ENCODE measurements around the gene CERS6. TPM values are rescaled to one million over a fixed set of nuclear protein-coding genes. Genes with fewer than 3 reads are reported as not detected.

The CERS6 gene
- total and polyA plus RNA-seq, 2 experiments from 2014 or later = 40.9 to 99.1 TPM

DNA sequence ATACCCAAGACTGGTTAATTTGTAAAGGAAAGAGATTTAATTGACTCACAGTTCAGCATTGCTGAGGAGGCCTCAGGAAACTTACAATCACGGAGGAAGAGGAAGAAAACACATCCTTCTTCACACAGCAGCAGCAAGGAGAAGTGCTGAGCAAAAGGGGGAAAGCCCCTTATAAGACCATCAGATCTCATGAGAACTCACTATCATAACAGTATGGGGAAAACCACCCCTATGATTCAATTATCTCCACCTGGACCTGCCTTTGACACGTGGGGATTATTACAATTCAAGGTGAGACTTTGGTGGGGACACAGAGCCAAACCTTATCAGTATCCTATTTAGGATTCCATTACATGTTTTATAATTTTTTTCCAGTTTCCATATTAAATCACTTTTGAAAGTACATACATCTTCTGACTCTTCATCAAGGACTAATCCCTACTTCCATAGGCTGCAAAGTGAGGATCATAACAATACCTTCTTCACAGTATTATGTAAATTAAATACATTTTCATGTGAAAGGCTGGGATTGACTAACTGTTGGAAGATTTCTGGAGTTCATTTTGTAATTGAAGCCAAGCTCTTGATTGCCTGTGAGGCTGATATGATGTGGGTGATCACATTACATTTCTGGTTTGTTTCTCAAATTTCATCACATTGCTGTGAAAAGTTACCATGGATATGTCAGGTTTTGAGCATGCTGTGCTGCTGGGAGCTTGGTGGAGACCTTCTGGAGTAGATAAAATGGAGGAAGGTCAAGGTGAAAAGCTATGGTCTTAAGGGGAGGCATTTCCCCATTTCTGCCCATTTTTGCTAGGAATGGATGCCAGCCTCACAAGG lies 31.7 kb upstream of the CERS6 start:
- no peak for TF ChIP-seq EZH2phosphoT487 (IDR thresholded peaks at IDR 0.05; ENCODE audit: low read depth, severe bottlenecking, unreplicated experiment)
- no peak for TF ChIP-seq EZH2 (IDR thresholded peaks at IDR 0.05; ENCODE audit: borderline replicate concordance)
- TF ChIP-seq, protein P1, sequence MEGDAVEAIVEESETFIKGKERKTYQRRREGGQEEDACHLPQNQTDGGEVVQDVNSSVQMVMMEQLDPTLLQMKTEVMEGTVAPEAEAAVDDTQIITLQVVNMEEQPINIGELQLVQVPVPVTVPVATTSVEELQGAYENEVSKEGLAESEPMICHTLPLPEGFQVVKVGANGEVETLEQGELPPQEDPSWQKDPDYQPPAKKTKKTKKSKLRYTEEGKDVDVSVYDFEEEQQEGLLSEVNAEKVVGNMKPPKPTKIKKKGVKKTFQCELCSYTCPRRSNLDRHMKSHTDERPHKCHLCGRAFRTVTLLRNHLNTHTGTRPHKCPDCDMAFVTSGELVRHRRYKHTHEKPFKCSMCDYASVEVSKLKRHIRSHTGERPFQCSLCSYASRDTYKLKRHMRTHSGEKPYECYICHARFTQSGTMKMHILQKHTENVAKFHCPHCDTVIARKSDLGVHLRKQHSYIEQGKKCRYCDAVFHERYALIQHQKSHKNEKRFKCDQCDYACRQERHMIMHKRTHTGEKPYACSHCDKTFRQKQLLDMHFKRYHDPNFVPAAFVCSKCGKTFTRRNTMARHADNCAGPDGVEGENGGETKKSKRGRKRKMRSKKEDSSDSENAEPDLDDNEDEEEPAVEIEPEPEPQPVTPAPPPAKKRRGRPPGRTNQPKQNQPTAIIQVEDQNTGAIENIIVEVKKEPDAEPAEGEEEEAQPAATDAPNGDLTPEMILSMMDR (IDR thresholded peaks at IDR 0.05; ENCODE audit: poor library complexity) = no peak
- Histone ChIP-seq H2AFZ (no peak overlapping the region), H3K36me3 (replicated peaks; ENCODE audit: insufficient read depth, low read depth) (no peaks in the 10 kb centered on the region), H3K4me1 (ENCODE audit: insufficient read depth) (no peaks in the 10 kb centered on the region), H4K20me1 (ENCODE audit: insufficient read depth, poor library complexity, severe bottlenecking) (no peaks in the 10 kb centered on the region), H3K4me3 (no peak overlapping the region), H3K9me2 (replicated peaks; ENCODE audit: insufficient read depth) (no peaks in the 10 kb centered on the region), H3K9me3 (ENCODE audit: low read depth) (no peaks in the 10 kb centered on the region), H3K4me2 (no peak overlapping the region), H3K27ac (no peak overlapping the region), H3K27me3 (no peaks in the 10 kb centered on the region), H3K79me2 (no peaks in the 10 kb centered on the region)
- WGBS (ENCODE audit: low lambda C conversion rate, missing lambda C conversion rate) = 15% methylated on average over 2 of the region's 2 CpGs
- DNase-seq (ENCODE audit: low spot score) = no peak

DNA sequence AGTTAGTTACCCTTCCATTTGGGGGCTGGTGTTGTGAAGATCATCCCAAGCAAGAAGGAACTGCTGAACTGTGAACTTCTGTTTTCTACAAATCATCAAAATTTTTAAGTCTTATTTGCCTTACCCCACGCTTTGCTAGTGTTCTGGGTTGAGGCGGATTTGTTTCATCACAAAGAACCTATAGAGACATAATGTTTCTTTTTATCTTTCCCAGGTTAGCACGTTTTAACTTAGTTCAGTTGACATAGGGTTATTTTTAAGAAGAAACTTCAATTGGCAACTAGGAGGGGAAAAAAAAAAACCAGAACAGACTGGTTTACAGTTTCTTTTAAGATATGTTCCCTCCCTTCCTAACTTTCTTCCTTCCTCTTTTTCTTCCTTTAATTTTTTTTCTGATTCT lies 31.1 kb upstream of the CERS6 start:
- Histone ChIP-seq H3K4me2 (no peak overlapping the region), H3K4me1 (ENCODE audit: insufficient read depth) (no peaks in the 10 kb centered on the region), H2AFZ (no peak overlapping the region), H3K27ac (no peak overlapping the region), H3K9me3 (ENCODE audit: low read depth) (no peaks in the 10 kb centered on the region), H3K36me3 (replicated peaks; ENCODE audit: insufficient read depth, low read depth) (no peaks in the 10 kb centered on the region), H4K20me1 (ENCODE audit: insufficient read depth, poor library complexity, severe bottlenecking) (no peaks in the 10 kb centered on the region), H3K27me3 (no peaks in the 10 kb centered on the region), H3K9me2 (replicated peaks; ENCODE audit: insufficient read depth) (no peaks in the 10 kb centered on the region), H3K4me3 (no peak overlapping the region), H3K79me2 (no peaks in the 10 kb centered on the region)
- TF ChIP-seq EZH2 (IDR thresholded peaks at IDR 0.05; ENCODE audit: borderline replicate concordance) = no peak
- TF ChIP-seq EZH2phosphoT487 (IDR thresholded peaks at IDR 0.05; ENCODE audit: low read depth, severe bottlenecking, unreplicated experiment) = no peak
- TF ChIP-seq, protein P1 (IDR thresholded peaks at IDR 0.05; ENCODE audit: poor library complexity) = no peak
- WGBS (ENCODE audit: low lambda C conversion rate, missing lambda C conversion rate) = 86% methylated on average over 3 of the region's 3 CpGs
- DNase-seq (ENCODE audit: low spot score) = no peak

DNA sequence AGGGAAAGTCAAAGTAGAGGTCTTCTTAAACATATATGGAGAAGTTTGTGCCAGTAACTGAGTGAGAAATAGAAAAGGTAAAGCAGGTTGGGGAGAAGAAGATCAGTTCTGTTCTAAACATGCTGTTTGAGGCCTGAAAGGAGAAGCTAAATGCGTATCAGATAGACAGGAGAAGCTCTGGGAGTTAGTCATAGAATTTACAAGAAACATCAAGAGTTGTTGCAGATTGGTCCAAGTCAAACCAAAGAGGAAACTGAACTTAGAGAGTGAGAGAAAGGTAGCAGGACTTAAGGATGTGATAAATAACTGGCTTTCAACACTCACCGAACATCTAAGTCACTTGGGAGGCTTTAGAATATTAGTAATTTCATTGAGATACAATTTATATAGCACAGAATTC lies 29.2 kb upstream of the CERS6 start:
- Histone ChIP-seq H3K4me2 (no peak overlapping the region), H2AFZ (no peak overlapping the region), H3K4me3 (no peak overlapping the region), H3K9me3 (ENCODE audit: low read depth) (no peaks in the 10 kb centered on the region), H3K79me2 (no peaks in the 10 kb centered on the region), H3K36me3 (replicated peaks; ENCODE audit: insufficient read depth, low read depth) (no peaks in the 10 kb centered on the region), H3K27ac (no peak overlapping the region), H3K4me1 (ENCODE audit: insufficient read depth) (no peaks in the 10 kb centered on the region), H4K20me1 (ENCODE audit: insufficient read depth, poor library complexity, severe bottlenecking) (no peaks in the 10 kb centered on the region), H3K27me3 (no peaks in the 10 kb centered on the region), H3K9me2 (replicated peaks; ENCODE audit: insufficient read depth) (no peaks in the 10 kb centered on the region)
- 91% methylated on average over 2 of the region's 2 CpGs for WGBS (ENCODE audit: low lambda C conversion rate, missing lambda C conversion rate)
- DNase-seq (ENCODE audit: low spot score) = no peak
- TF ChIP-seq EZH2phosphoT487 (IDR thresholded peaks at IDR 0.05; ENCODE audit: low read depth, severe bottlenecking, unreplicated experiment) (no peak), EZH2 (IDR thresholded peaks at IDR 0.05; ENCODE audit: borderline replicate concordance) (no peak)
- TF ChIP-seq, protein P1 (IDR thresholded peaks at IDR 0.05; ENCODE audit: poor library complexity) = no peak
